Fibroblast of lung (primary cell): ENCODE measurements around the gene TMEM222. TPM values are rescaled to one million over a fixed set of nuclear protein-coding genes. Genes with fewer than 3 reads are reported as not detected.
A peak's percentile ranks its signal among the peaks of the same experiment; 100 is the strongest.

Experiments used
- DNase-seq, 2 donors: peaks; one replicate each; pipeline versions ENCODE4 v3.0.0 to v3.0.0-alpha.2; 2010; ENCODE audit warnings: low read depth in 2 of 2
- H2AFZ ChIP-seq: 2 replicates; pipeline ENCODE4 v1.5.1; 2012; ENCODE audit warnings: low read length, control low read depth, inconsistent platforms
- H3K27ac ChIP-seq: 2 replicates; pipeline ENCODE4 v1.5.1; 2011; ENCODE audit warnings: low read length, control low read depth; ENCODE audit not compliant: insufficient read depth
- H3K27me3 ChIP-seq: 2 replicates; pipeline ENCODE4 v1.5.1; 2011; ENCODE audit warnings: mild to moderate bottlenecking, low read length; ENCODE audit not compliant: control insufficient read depth, insufficient read depth
- H3K36me3 ChIP-seq: 2 replicates; pipeline ENCODE4 v1.5.1; 2011; ENCODE audit warnings: low read length; ENCODE audit not compliant: control insufficient read depth, insufficient read depth
- H3K4me1 ChIP-seq: 2 replicates; pipeline ENCODE4 v1.5.1; 2011; ENCODE audit warnings: low read length; ENCODE audit not compliant: control insufficient read depth, insufficient read depth; ENCODE audit errors: extremely low read depth
- H3K4me2 ChIP-seq: 2 replicates; pipeline ENCODE4 v1.5.1; 2011; ENCODE audit warnings: low read length, control low read depth; ENCODE audit not compliant: insufficient read depth; ENCODE audit errors: extremely low read depth
- H3K4me3 ChIP-seq, 4 experiments: fragments of 200-600 bp in 1 of 4; sonication (generic) in 1 of 4; replicated peaks in 1 of 4; 2 replicates each; pipeline ENCODE4 v1.5.1; 2011 to 2016; ENCODE audit warnings: low read length in 4 of 4, low read depth in 3 of 4, mild to moderate bottlenecking in 3 of 4, control low read depth in 2 of 4, inconsistent platforms in 1 of 4, mixed read lengths in 1 of 4; ENCODE audit not compliant: insufficient read depth in 1 of 4; ENCODE audit errors: control extremely low read depth in 1 of 4
- H3K79me2 ChIP-seq: 2 replicates; pipeline ENCODE4 v1.5.1; 2012; ENCODE audit warnings: mild to moderate bottlenecking, low read length, inconsistent platforms; ENCODE audit not compliant: control insufficient read depth, insufficient read depth
- H3K9ac ChIP-seq: 2 replicates; pipeline ENCODE4 v1.5.1; 2011; ENCODE audit warnings: mild to moderate bottlenecking, low read length, control low read depth; ENCODE audit not compliant: insufficient read depth
- H3K9me3 ChIP-seq: 2 replicates; pipeline ENCODE4 v1.5.1; 2012; ENCODE audit warnings: low read depth, low read length; ENCODE audit not compliant: control insufficient read depth, insufficient read depth
- H4K20me1 ChIP-seq: 2 replicates; pipeline ENCODE4 v1.5.1; 2011; ENCODE audit warnings: low read length; ENCODE audit not compliant: control insufficient read depth, insufficient read depth; ENCODE audit errors: extremely low read depth
- EZH2 ChIP-seq: IDR thresholded peaks from 2 replicates; pipeline ENCODE4 v1.5.1; 2012; ENCODE audit warnings: low read length, control low read depth, mild to moderate bottlenecking; ENCODE audit errors: missing control alignments
- polyA plus RNA-seq, 2 donors: library from polyadenylated mRNA; depleted of rRNA in 1 of 2; stranded (reverse) in 1 of 2; unstranded in 1 of 2; fragments of >200 nt; gene quantifications; 2 replicates each; pipeline ENCODE4 v1.2.1, GENCODE V29; 2011 to 2012; ENCODE audit warnings: missing spikeins in 1 of 2
- total RNA-seq: library from RNA; depleted of rRNA; stranded (reverse); fragments of >200 nt; gene quantifications from 2 replicates; pipeline ENCODE4 v1.2.1, GENCODE V29; 2014
- TF ChIP-seq, protein P1 (sequence below), 2 donors: IDR thresholded peaks in 1 of 2; conservative IDR thresholded peaks in 1 of 2; 1 replicate in 1 of 2; 2 replicates in 1 of 2; pipeline ENCODE4 v1.5.1; 2011 to 2012; ENCODE audit warnings: low read length in 2 of 2, control low read depth in 1 of 2, inconsistent platforms in 1 of 2, low read depth in 1 of 2, mild to moderate bottlenecking in 1 of 2

The TMEM222 gene
- total and polyA plus RNA-seq, 2 donors (not counting 1 experiment from before 2014, with no cell fraction given), result 21.6 to 37.1 TPM

DNA sequence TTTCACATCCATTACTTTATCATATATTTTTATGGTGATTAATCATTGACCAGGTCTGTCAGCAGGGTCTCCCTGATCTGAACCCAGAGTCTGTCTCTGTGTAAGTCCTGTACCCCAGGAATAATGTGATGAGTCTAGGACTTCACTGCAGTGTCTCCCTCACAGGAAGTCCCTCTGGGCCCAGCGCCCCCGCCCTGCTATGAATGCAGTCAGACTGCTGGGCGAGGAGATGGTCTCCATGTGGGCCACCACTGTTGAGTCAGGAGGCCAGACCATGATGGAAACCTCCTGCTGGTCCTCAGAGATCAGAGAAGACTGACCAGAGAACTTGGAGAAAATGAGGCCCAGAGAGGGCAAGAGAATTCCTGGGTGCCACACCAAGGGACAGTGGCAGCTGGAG, 9.5 kb downstream of the TMEM222 start:
- no peak overlapping the region for H3K9ac ChIP-seq
- TF ChIP-seq, protein P1, sequence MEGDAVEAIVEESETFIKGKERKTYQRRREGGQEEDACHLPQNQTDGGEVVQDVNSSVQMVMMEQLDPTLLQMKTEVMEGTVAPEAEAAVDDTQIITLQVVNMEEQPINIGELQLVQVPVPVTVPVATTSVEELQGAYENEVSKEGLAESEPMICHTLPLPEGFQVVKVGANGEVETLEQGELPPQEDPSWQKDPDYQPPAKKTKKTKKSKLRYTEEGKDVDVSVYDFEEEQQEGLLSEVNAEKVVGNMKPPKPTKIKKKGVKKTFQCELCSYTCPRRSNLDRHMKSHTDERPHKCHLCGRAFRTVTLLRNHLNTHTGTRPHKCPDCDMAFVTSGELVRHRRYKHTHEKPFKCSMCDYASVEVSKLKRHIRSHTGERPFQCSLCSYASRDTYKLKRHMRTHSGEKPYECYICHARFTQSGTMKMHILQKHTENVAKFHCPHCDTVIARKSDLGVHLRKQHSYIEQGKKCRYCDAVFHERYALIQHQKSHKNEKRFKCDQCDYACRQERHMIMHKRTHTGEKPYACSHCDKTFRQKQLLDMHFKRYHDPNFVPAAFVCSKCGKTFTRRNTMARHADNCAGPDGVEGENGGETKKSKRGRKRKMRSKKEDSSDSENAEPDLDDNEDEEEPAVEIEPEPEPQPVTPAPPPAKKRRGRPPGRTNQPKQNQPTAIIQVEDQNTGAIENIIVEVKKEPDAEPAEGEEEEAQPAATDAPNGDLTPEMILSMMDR (conservative IDR thresholded peaks at IDR 0.05 in 1 of 2, IDR thresholded peaks at IDR 0.05 in 1 of 2; ENCODE audit: low read depth in 1 of 2, low read length in 2 of 2), result no peak
- TF ChIP-seq EZH2, result no peak
- H3K9me3 ChIP-seq, result no peaks in the 10 kb centered on the region
- peaks cover 30% of the 10 kb centered on the region for H3K79me2 ChIP-seq
- no peaks in the 10 kb centered on the region for H3K27me3 ChIP-seq
- DNase-seq, result no peak
- no peak overlapping the region for H3K27ac ChIP-seq
- H3K4me3 ChIP-seq, result no peak overlapping the region
- no peak overlapping the region for H2AFZ ChIP-seq
- H4K20me1 ChIP-seq, result no peaks in the 10 kb centered on the region
- no peak overlapping the region for H3K4me2 ChIP-seq
- H3K4me1 ChIP-seq, result peaks cover 3% of the 10 kb centered on the region
- H3K36me3 ChIP-seq, result peaks cover 26% of the 10 kb centered on the region

DNA sequence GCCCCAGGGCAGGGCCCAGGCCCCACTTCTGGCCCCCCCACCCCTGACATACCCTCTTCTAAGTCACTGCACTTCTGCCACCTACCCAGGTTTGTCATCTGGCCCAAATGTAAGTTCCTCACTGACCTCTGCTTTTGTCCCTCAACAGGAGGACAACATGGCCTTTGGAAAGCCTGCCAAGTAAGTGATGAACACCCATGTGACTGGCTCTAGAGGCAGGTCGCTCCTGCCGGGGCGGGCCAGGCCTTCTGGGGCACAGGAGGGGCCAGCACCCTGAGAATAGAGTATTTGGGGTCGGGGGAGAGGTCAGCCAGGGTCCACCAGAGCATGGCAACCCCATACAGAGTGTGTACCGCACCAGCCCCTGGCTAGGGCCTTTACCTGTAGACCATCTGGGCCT, 10.0 kb downstream of the TMEM222 start:
- no peak overlapping the region for H3K4me3 ChIP-seq
- no peaks in the 10 kb centered on the region for H3K27me3 ChIP-seq
- H3K36me3 ChIP-seq, result peaks cover 28% of the 10 kb centered on the region
- DNase-seq, result no peak
- no peaks in the 10 kb centered on the region for H3K9me3 ChIP-seq
- TF ChIP-seq, protein P1 (conservative IDR thresholded peaks at IDR 0.05 in 1 of 2, IDR thresholded peaks at IDR 0.05 in 1 of 2; ENCODE audit: low read depth in 1 of 2, low read length in 2 of 2), result no peak
- no peak for TF ChIP-seq EZH2
- no peak overlapping the region for H3K9ac ChIP-seq
- no peak overlapping the region for H3K4me2 ChIP-seq
- no peak overlapping the region for H3K27ac ChIP-seq
- H3K4me1 ChIP-seq, result peaks cover 1% of the 10 kb centered on the region
- peaks cover 25% of the 10 kb centered on the region for H3K79me2 ChIP-seq
- no peaks in the 10 kb centered on the region for H4K20me1 ChIP-seq
- no peak overlapping the region for H2AFZ ChIP-seq

GRCh38 chr1:27332536-27333281, 10.7 kb downstream of the TMEM222 start:
- peaks cover 28% of the 10 kb centered on the region for H3K36me3 ChIP-seq
- H3K9ac ChIP-seq, result no peak overlapping the region
- no peak overlapping the region for H3K4me3 ChIP-seq
- H4K20me1 ChIP-seq, result no peaks in the 10 kb centered on the region
- H3K4me1 ChIP-seq, result no peaks in the 10 kb centered on the region
- peak in 1 of 2 donors; percentile 35 for DNase-seq
- no peak overlapping the region for H2AFZ ChIP-seq
- no peaks in the 10 kb centered on the region for H3K27me3 ChIP-seq
- H3K79me2 ChIP-seq, result peaks cover 20% of the 10 kb centered on the region
- no peak overlapping the region for H3K27ac ChIP-seq
- H3K9me3 ChIP-seq, result no peaks in the 10 kb centered on the region
- TF ChIP-seq, protein P1 (conservative IDR thresholded peaks at IDR 0.05 in 1 of 2, IDR thresholded peaks at IDR 0.05 in 1 of 2; ENCODE audit: low read depth in 1 of 2, low read length in 2 of 2), result peak; percentile 61 to 88
- no peak for TF ChIP-seq EZH2
- no peak overlapping the region for H3K4me2 ChIP-seq
